HG03135 (cell line): ENCODE results near the gene SMOC2.
"Not testable (repeated sequence)": the region's sequence is repeated elsewhere in the genome, so short reads cannot be mapped to it uniquely, and the experiment has no call there.

Experiments used
- ATAC-seq: cut with Tn5 transposase; IDR thresholded peaks from one replicate; pipeline ENCODE4 v1.9.1; 2021; ENCODE audit warnings: mild to moderate bottlenecking, moderate library complexity; ENCODE audit not compliant: unreplicated experiment

SMOC2 gene

DNA sequence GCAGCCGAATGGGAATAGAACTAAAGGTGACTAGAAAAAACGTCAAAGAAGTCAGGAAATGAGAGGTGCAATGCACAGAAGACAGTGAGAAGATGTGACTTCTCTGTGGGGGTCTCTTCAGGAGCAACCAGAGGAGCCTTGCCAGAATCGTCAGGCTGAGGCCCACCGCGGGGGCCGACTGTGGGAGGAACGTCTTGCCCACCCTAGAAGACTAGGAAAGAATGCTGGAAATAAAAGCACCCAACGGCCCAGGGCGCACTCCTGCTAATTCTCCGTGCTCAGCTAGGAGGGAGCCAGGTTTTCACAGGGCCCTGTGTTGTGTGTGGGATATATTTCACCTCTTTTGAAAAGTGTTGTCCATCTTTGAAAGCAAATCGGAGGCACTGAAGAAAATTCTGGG lies 129.2 kb downstream of the SMOC2 start:
- ATAC-seq: no peak

- ATAC-seq: no peak
Observed at GRCh38 chr6:168571268-168571667, 130.3 kb downstream of the SMOC2 start.

DNA sequence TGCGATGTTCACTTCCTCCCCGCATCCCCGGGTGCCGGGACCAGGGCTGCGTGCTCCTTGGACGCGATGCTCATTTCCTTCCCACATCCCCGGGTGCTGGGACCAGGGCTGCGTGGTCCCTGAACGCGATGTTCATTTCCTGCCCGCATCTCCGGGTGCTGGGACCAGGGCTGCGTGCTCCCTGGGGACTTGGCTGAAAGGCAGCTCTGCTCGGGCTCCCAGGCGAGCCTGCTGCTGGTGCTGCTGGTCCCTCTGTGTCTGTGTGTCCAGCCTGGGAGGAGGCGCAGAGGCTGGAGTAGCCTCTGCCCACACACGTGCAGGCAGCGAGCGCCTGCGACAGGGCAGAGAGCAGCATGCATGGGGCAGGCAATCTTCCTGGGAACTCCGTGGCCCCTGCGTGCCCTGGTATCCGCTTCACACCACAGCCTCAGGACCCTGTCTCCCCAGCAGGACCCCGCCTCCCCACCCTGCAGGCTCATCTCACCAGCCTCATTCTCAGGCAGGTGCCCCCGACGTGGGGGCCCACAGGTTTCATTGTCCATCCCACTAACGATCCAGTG lies 132.4 kb downstream of the SMOC2 start:
- not testable (repeated sequence) for ATAC-seq

GRCh38 chr6:168574075-168574698 lies 133.2 kb downstream of the SMOC2 start:
- ATAC-seq: no peak

DNA sequence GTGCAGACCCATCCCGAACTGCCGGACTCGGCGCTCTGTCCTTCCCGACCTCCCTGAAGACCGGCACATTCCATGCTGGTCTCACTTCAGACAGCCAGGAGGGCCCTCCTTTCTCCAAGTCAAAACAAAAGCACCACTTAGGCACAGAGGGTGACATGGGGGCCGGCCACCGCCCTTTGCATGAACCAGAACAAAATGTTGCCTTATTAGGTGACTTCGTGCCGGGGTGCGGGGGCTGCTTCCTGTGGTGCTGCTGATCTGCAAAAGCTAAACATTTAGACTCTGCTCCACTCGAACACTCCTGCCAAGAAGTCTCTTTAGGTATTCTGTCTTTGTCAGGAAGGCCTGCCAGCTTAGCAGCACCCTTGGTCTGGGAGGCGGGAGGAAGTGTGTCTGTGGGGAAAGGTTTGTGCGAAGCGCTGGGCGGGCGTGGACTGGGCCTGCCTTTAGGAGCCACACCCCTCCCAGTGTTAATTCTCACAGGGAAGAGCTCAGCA lies 133.8 kb downstream of the SMOC2 start:
- no peak for ATAC-seq

- ATAC-seq: no peak
Observed at GRCh38 chr6:168575346-168576098, 134.5 kb downstream of the SMOC2 start.

GRCh38 chr6:168576388-168576787 lies 135.4 kb downstream of the SMOC2 start:
- no peak for ATAC-seq

DNA sequence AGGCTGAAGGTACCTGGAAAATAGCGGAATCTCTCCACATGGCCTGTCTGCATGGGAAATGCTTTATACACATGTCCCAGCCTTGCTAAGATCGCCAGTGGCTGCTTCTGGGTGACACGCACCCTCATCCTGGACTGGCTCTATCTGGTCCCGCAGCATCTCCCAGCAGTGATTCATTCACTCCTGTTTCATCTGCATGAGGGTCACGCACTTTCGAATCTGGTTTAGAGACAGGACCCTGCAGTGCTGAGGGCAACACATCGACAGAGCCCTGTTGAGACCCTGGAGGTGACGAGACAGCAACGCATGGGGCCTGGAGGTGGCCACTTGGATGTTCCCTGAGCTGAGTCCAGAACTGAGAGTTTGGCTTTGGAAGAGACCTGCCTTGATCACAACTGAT lies 136.5 kb downstream of the SMOC2 start:
- no peak for ATAC-seq

- ATAC-seq: no peak
Observed at GRCh38 chr6:168578036-168578435, 137.1 kb downstream of the SMOC2 start.

GRCh38 chr6:168581236-168581635 lies 140.3 kb downstream of the SMOC2 start:
- ATAC-seq: no peak

GRCh38 chr6:168581706-168582105 lies 140.7 kb downstream of the SMOC2 start:
- ATAC-seq: no peak

DNA sequence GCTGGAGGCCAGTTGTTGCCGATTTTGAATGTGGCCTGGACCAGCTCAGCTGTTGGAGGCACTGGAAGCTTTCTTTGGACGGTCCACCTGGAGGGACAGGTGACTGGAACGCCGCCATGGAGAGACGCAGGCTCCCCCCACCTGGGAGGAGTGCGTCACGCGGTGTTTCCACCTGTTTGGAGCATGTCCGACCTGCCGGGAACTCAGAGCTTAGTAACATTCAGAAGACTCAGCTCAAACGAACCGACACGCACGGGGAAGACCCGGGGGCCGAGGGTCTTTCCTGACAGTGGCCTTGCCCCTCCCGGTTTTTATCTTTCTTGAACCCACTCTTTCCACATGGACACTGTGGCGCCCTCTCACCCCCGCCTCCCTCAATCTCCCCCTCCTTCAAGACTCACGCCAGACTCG lies 141.6 kb downstream of the SMOC2 start:
- ATAC-seq: no peak

DNA sequence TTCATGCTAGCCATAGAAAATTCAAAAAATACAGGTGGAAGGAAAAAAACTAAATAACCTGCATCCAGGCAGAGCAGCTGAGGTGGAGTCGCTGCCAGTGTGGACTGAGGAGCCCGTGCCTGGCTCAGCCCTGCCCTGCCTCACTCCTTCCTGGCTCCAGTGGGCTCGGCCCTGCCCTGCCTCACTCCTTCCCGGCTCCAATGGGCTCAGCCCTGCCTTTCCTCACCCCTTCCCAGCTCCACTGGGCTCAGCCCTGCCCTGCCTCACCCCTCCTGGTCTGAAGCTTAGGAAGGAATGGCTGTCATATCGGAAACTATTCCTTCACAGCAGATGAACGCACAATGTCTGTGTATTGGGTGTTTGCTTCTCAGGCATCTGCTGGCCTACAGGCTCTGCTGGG lies 142.1 kb downstream of the SMOC2 start:
- no peak for ATAC-seq

- no peak for ATAC-seq
Observed at GRCh38 chr6:168583821-168584220, 142.8 kb downstream of the SMOC2 start.

- ATAC-seq: no peak
Observed at GRCh38 chr6:168584249-168584648, 143.3 kb downstream of the SMOC2 start.

DNA sequence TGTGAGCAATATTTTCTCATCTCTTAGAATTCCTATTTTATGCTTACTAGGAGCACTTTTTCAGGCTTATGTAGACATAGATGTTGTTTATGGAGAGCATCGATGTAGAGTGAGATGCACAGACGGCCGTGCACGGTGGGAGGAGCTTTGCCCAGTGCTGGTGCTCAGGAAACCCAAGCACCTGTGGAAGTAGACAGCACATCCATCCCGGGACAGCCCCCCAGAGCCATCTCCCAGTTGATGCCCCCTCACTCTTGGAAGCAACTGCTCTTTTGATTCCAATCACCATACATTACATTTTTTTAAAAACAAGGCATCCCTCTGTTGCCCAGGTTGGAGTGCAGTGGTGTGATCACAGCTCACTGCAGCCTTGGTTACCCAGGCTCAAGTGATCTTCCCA lies 143.7 kb downstream of the SMOC2 start:
- no peak for ATAC-seq

- ATAC-seq: no peak
Observed at GRCh38 chr6:168585441-168585840, 144.5 kb downstream of the SMOC2 start.

- ATAC-seq: no peak
Observed at GRCh38 chr6:168589275-168589674, 148.3 kb downstream of the SMOC2 start.

- no peak for ATAC-seq
Observed at GRCh38 chr6:168590406-168590805, 149.4 kb downstream of the SMOC2 start.

GRCh38 chr6:168596344-168596743 lies 155.4 kb downstream of the SMOC2 start:
- ATAC-seq: no peak

GRCh38 chr6:168597471-168597875 lies 156.5 kb downstream of the SMOC2 start:
- ATAC-seq: no peak
